ENCODE measurements around the gene CGNL1. TPM values are rescaled to one million over a fixed set of nuclear protein-coding genes. Genes with fewer than 3 reads are reported as not detected.

CGNL1 gene
- total and polyA plus RNA-seq, 10 of the 15 experiments (the other 5 are each of a cell fraction or from before 2014, with no cell fraction given) = under 0.01 to 0.27 (median 0.04) TPM; not detected in 3

DNA sequence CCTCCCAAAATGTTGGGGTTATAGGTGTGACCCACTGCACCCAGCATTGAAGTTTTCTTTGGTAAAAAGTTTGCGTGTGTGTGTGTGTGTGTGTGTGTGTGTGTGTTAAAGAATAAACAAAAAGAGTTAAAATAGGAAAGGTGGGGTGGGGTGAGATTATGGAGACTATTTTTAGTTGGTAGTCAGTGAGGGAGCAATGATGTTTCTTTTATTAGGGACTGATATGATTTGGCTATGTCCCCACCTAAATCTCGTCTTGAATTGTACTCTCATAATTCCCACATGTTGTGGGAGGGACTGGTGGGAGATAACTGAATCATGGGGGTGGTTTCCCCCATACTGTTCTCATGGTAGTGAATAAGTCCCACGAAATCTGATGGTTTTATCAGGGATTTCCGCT is 92.2 kb downstream of the CGNL1 start (continued):
- TF ChIP-seq ZBTB33 (IDR thresholded peaks at IDR 0.05) (no peak), RAD51 (IDR thresholded peaks at IDR 0.05) (no peak), RELA (IDR thresholded peaks at IDR 0.05; ENCODE audit: borderline replicate concordance, partially characterized antibody) (no peak), JUNB (IDR thresholded peaks at IDR 0.05) (no peak)
- TF ChIP-seq, protein P1, sequence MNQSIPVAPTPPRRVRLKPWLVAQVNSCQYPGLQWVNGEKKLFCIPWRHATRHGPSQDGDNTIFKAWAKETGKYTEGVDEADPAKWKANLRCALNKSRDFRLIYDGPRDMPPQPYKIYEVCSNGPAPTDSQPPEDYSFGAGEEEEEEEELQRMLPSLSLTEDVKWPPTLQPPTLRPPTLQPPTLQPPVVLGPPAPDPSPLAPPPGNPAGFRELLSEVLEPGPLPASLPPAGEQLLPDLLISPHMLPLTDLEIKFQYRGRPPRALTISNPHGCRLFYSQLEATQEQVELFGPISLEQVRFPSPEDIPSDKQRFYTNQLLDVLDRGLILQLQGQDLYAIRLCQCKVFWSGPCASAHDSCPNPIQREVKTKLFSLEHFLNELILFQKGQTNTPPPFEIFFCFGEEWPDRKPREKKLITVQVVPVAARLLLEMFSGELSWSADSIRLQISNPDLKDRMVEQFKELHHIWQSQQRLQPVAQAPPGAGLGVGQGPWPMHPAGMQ (IDR thresholded peaks at IDR 0.05; ENCODE audit: borderline replicate concordance) = no peak

DNA sequence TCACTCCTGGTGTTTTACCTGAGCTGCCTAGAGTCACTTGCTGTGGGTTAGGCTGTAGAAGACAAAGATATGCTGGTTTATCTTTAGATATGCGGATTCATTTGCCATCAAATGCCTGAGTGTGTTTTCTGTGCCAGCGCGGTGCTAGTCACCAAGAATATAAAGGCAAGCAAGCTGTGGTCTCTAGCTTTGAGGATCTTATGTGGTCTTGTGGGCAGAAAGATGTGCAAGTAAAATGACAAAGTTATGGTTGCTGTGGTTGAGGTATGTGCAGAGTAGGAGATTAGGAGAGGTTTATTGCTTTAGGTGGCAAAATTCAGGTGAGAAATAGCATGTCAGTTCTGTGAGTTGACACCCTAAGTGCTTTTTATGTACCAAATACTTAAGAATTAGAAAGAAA is 94.2 kb downstream of the CGNL1 start:
- Histone ChIP-seq H3K9me3 (replicated peaks; ENCODE audit: control insufficient read depth, insufficient read depth, low read length) (no peaks in the 10 kb centered on the region), H3K27me3 (replicated peaks in 1 of 2; ENCODE audit: control insufficient read depth in 2 of 2, insufficient read depth in 2 of 2, low read length in 1 of 2) (peaks cover 0 to 4% of the 10 kb centered on the region in 2 experiments; a peak in 3 of 4 replicates), H2AFZ (ENCODE audit: control insufficient read depth, low read depth, low read length) (no peak overlapping the region), H3K9ac (ENCODE audit: control insufficient read depth, insufficient read depth, low read length) (no peak overlapping the region), H3K4me2 (ENCODE audit: control insufficient read depth, insufficient read depth) (no peak overlapping the region), H3K4me1 (ENCODE audit: control insufficient read depth, insufficient read depth, low read length) (no peaks in the 10 kb centered on the region), H3K79me2 (ENCODE audit: control insufficient read depth, insufficient read depth, low read length) (no peaks in the 10 kb centered on the region), H3K27ac (ENCODE audit: control insufficient read depth, insufficient read depth) (no peak overlapping the region), H3K4me3 (no peak overlapping the region), H4K20me1 (ENCODE audit: control insufficient read depth, insufficient read depth) (no peaks in the 10 kb centered on the region), H3K36me3 (ENCODE audit: control insufficient read depth in 2 of 2, insufficient read depth in 2 of 2, low read length in 1 of 2) (no peaks in the 10 kb centered on the region)
- in situ Hi-C loops (cut with MboI) = no loop called here
- TF ChIP-seq HDAC6 (IDR thresholded peaks at IDR 0.05; ENCODE audit: unreplicated experiment) (no peak), PAX5 (IDR thresholded peaks at IDR 0.05; ENCODE audit: borderline replicate concordance, low read depth, low read length) (no peak)
- CTCF ChIA-PET = no interaction called here
- WGBS (ENCODE audit: insufficient coverage, insufficient replicate concordance, low lambda C conversion rate, missing lambda C conversion rate) = 54% methylated on average over 3 of the region's 3 CpGs
- POLR2A ChIA-PET = no interaction called here
- SMC1A ChIA-PET (ENCODE audit: uncharacterized antibody, unreplicated experiment) = interaction anchor here (1.3 kb wide), 1 partner anchor 57 kb away, joined by 3 read pairs; no protein-coding TSS in a partner anchor
- no TSS peak for BruUV-seq (replicated peaks)
- intact Hi-C loops (cut with micrococcal nuclease; ENCODE audit: unreplicated experiment) = no loop called here
- DNase-seq (ENCODE audit: low read depth, low spot score) (no peak), FAIRE-seq (no peak), ATAC-seq (no peak)
- RAD21 ChIA-PET (ENCODE audit: unreplicated experiment) = no interaction called here

All from GM12878 (cell line).